Heart left ventricle (tissue), 16 donors: ENCODE data around the gene LYSET. TPM values are rescaled to one million over a fixed set of nuclear protein-coding genes. Genes with fewer than 3 reads are reported as not detected.
"Not testable (repeated sequence)": the region's sequence is repeated elsewhere in the genome, so short reads cannot be mapped to it uniquely, and the experiment has no call there.

ENCODE experiments used
- ATAC-seq, 4 donors: fragments of 200-7000 bp; cut with Tn5 transposase; one replicate each; pipeline ENCODE4 v1.9.1; 2020 to 2022; ENCODE audit warnings: moderate library complexity in 4 of 4, mild to moderate bottlenecking in 3 of 4, moderate number of reproducible peaks in 1 of 4
- DNase-seq, 5 donors: peaks; one replicate each; pipeline ENCODE4 v3.0.0-alpha.2; 2020
- H3K27ac ChIP-seq, 12 donors: fragments of 200-600 bp; sonication (generic) in 4 of 12; one replicate each; pipeline versions ENCODE4 v1.5.0 to v1.8.0; 2016 to 2022; ENCODE audit warnings: mild to moderate bottlenecking in 2 of 12
- H3K27me3 ChIP-seq, 9 donors: fragments of 200-600 bp; sonication (generic) in 2 of 9; one replicate each; pipeline versions ENCODE4 v1.5.1 to v1.8.0; 2016 to 2022; ENCODE audit warnings: mild to moderate bottlenecking in 3 of 9
- H3K36me3 ChIP-seq, 9 donors: fragments of 200-600 bp; sonication (generic) in 2 of 9; one replicate each; pipeline versions ENCODE4 v1.5.0 to v1.8.0; 2018 to 2022; ENCODE audit warnings: mild to moderate bottlenecking in 2 of 9
- H3K4me1 ChIP-seq, 12 donors: fragments of 200-600 bp; sonication (generic) in 4 of 12; one replicate each; pipeline versions ENCODE4 v1.5.0 to v1.8.0; 2016 to 2022; ENCODE audit warnings: mild to moderate bottlenecking in 3 of 12
- H3K4me3 ChIP-seq, 12 donors: fragments of 200-600 bp; sonication (generic) in 4 of 12; one replicate each; pipeline versions ENCODE4 v1.5.0 to v1.8.0; 2017 to 2022; ENCODE audit warnings: mild to moderate bottlenecking in 9 of 12, moderate library complexity in 4 of 12
- H3K9me3 ChIP-seq, 12 donors: fragments of 200-600 bp; sonication (generic) in 4 of 12; one replicate each; pipeline versions ENCODE4 v1.5.0 to v1.8.0; 2016 to 2022; ENCODE audit warnings: mild to moderate bottlenecking in 1 of 12
- CTCF ChIP-seq, 12 donors: fragments of 200-600 bp; sonication (generic) in 4 of 12; IDR thresholded peaks; one replicate each; pipeline versions ENCODE4 v1.5.0 to v1.8.0; 2018 to 2022; ENCODE audit warnings: antibody characterized with exemption in 12 of 12, mild to moderate bottlenecking in 5 of 12
- POLR2A ChIP-seq, 2 donors: fragments of 450-650 bp; IDR thresholded peaks; one replicate each; pipeline ENCODE4 v1.6.1; 2017; ENCODE audit warnings: antibody characterized with exemption in 2 of 2, mild to moderate bottlenecking in 2 of 2, moderate library complexity in 2 of 2
- WGBS, 4 donors: extraction: QIAGEN DNeasy Blood & Tissue Kit in 2 of 4; methylation state at CpG; one replicate each; pipeline versions ENCODE4 v1.1.5 to v1.1.7; 2013 to 2018; 5-methylcytosine and 5-hydroxymethylcytosine counted together
- intact Hi-C, 10 donors: fragments of 100-400 bp; cut with DNase I; formaldehyde crosslinking; loops; one replicate each; pipeline versions ENCODE4 v1.11.1 to v1.14.2; 2022
- polyA plus RNA-seq, 2 donors: library from polyadenylated mRNA; stranded (reverse); fragments of 200-250 nt; gene quantifications; one replicate each; pipeline ENCODE4 v1.2.3, GENCODE V29; 2013
- total RNA-seq, 9 donors: library from RNA; depleted of rRNA in 2 of 9; stranded (reverse); fragments of >200 nt in 2 of 9; fragmentation: NEBNext Ultra II Directional in 3 of 9; extraction: Animal tissue kit (Norgen Biotek cat#: 25700) in 3 of 9; gene quantifications; one replicate each; pipeline versions ENCODE4 v1.1.0 to v1.2.4, GENCODE V29; 2016 to 2023
- donor health status: ischemic (EF 13 %, LVEDD 7.1; RV severe dilation, severe dysfunction).
- donor health status: healthy with polysubstance abuse.
- donor health status: DM: no; HTN: yes; CAD: no.
- donor health status: DM: no; HTN: no; CAD: no.
- donor health status: ischemic (EF 25% LVEDD 6.9; RV normal size, moderate dysfunction).
- donor health status: ischemic (EF 25% LVEDD 5.7; RV mildly dilated, moderate dysfunction).
- donor health status: healthy.
- donor health status: DM: yes; HTN: yes; CAD: no.
- donor health status: ischemic (EF 35%, LVEDD 5.7; RV mildly dilated, moderate dysfunction).
- donor health status: nonischemic (EF 11% LVEDD 7.7; RV severe dilation, severe dysfunction).
- donor health status: DM: yes; HTN: yes; CAD: no.
- donor health status: PGD.
- donor health status: ischemic (EF 29% LVEDD 5.4; RV normal size, mild dysfunction).
- donor health status: nonischemic (EF 23%, LVEDD 6.1; RV moderate dilation, normal function).

Gene LYSET
- total and polyA plus RNA-seq, 11 donors: 8.8 to 29.3 (median 22.8) TPM

GRCh38 chr14:93171376-93171775, 13.7 kb upstream of the LYSET start:
- no peaks in the 10 kb centered on the region for H3K9me3 ChIP-seq
- ATAC-seq: no peak
- H3K4me1 ChIP-seq: no peaks in the 10 kb centered on the region
- H3K27me3 ChIP-seq: peaks cover 0 to 11% (median 0%) of the 10 kb centered on the region in 9 donors
- 87 to 94% (median 90%) methylated on average over 4 of the region's 4 CpGs for WGBS, 4 donors
- no peak for DNase-seq
- H3K27ac ChIP-seq: no peak overlapping the region
- H3K4me3 ChIP-seq: no peak overlapping the region
- intact Hi-C loops: no loop called here
- no peak for TF ChIP-seq POLR2A (IDR thresholded peaks at IDR 0.05)
- TF ChIP-seq CTCF (IDR thresholded peaks at IDR 0.05): no peak
- no peaks in the 10 kb centered on the region for H3K36me3 ChIP-seq

- TF ChIP-seq CTCF (IDR thresholded peaks at IDR 0.05) (no peak), POLR2A (IDR thresholded peaks at IDR 0.05) (no peak)
- no peak overlapping the region for H3K27ac ChIP-seq
- H3K9me3 ChIP-seq: no peaks in the 10 kb centered on the region
- DNase-seq (no peak), ATAC-seq (no peak)
- H3K4me1 ChIP-seq: peaks cover 0 to 2% (median 0%) of the 10 kb centered on the region in 12 donors
- intact Hi-C loops: no loop called here
- H3K27me3 ChIP-seq: peaks cover 0 to 11% (median 0%) of the 10 kb centered on the region in 9 donors
- no peak overlapping the region for H3K4me3 ChIP-seq
- no peaks in the 10 kb centered on the region for H3K36me3 ChIP-seq
- 36 to 43% (median 42%) methylated on average over 10 of the region's 10 CpGs for WGBS, 4 donors
Observed at GRCh38 chr14:93173943-93174395, 11.1 kb upstream of the LYSET start.

DNA sequence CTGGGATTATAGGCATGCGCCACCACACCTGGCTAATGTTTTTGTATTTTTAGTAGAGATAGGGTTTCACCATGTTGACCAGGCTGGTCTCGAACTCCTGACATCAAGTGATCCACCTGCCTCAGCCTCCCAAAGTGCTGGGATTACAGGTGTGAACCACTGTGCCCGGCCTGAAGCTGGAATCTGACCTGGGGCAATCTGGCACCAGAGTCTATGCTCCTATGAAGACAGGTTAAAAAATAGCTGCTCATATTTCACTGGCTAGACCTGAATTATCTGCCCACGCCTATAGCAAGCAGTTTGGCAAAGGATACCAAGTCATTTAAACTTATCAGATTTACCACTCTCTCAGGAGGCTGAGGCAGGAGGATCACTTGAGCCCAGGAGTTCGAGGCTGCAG, 10.4 kb upstream of the LYSET start:
- H3K27me3 ChIP-seq: peaks cover 0 to 11% (median 0%) of the 10 kb centered on the region in 9 donors
- H3K4me1 ChIP-seq, DNase-seq, H3K27ac ChIP-seq, ATAC-seq, H3K36me3 ChIP-seq, H3K9me3 ChIP-seq, H3K4me3 ChIP-seq: not testable (repeated sequence)
- 77 to 84% (median 80%) methylated on average over 5 of the region's 5 CpGs for WGBS, 4 donors
- intact Hi-C loops: loop anchor here in 1 of 10 donors (5.0 kb wide), 1 partner anchor 292 kb away; no protein-coding TSS in a partner anchor

- TF ChIP-seq CTCF (IDR thresholded peaks at IDR 0.05) (no peak), POLR2A (IDR thresholded peaks at IDR 0.05) (no peak)
- H3K27me3 ChIP-seq: peaks cover 0 to 11% (median 0%) of the 10 kb centered on the region in 9 donors
- peaks cover 0 to 2% (median 0%) of the 10 kb centered on the region in 12 donors for H3K4me1 ChIP-seq
- H3K9me3 ChIP-seq: no peaks in the 10 kb centered on the region
- intact Hi-C loops: loop anchor here in 1 of 10 donors (5.0 kb wide), 1 partner anchor 293 kb away; no protein-coding TSS in a partner anchor
- no peak overlapping the region for H3K27ac ChIP-seq
- 80 to 91% (median 83%) methylated on average over 6 of the region's 6 CpGs for WGBS, 4 donors
- H3K36me3 ChIP-seq: no peaks in the 10 kb centered on the region
- DNase-seq (no peak), ATAC-seq (no peak)
- no peak overlapping the region for H3K4me3 ChIP-seq
Observed at GRCh38 chr14:93175492-93175891, 9.6 kb upstream of the LYSET start.
